ENCODE measurements around the gene RAB3A. TPM values are rescaled to one million over a fixed set of nuclear protein-coding genes. Genes with fewer than 3 reads are reported as not detected.

RAB3A gene
- total and polyA plus RNA-seq, 9 of the 15 experiments (the other 6 are each of a cell fraction or from before 2014, with no cell fraction given): 0.17 to 5.1 (median 0.90) TPM; not detected in 1

GRCh38 chr19:18218600-18218999 is 14.8 kb upstream of the RAB3A start:
- no peak for ATAC-seq
- no peaks in the 10 kb centered on the region for H3K27me3 ChIP-seq (ENCODE audit: control insufficient read depth in 2 of 2, insufficient read depth in 2 of 2, low read length in 2 of 2)
- CTCF ChIA-PET (ENCODE audit: low intra/inter-chr PET ratio): no interaction called here
- TF ChIP-seq XRCC3 (IDR thresholded peaks at IDR 0.05) (no peak), RBM14 (IDR thresholded peaks at IDR 0.05; ENCODE audit: borderline replicate concordance, insufficient read depth, low read depth, low read length) (no peak), ZBTB17 (CRISPR knock-in tag; IDR thresholded peaks at IDR 0.05) (no peak), PHB2 (IDR thresholded peaks at IDR 0.05; ENCODE audit: low read depth) (no peak)
- TF ChIP-seq, protein P1, sequence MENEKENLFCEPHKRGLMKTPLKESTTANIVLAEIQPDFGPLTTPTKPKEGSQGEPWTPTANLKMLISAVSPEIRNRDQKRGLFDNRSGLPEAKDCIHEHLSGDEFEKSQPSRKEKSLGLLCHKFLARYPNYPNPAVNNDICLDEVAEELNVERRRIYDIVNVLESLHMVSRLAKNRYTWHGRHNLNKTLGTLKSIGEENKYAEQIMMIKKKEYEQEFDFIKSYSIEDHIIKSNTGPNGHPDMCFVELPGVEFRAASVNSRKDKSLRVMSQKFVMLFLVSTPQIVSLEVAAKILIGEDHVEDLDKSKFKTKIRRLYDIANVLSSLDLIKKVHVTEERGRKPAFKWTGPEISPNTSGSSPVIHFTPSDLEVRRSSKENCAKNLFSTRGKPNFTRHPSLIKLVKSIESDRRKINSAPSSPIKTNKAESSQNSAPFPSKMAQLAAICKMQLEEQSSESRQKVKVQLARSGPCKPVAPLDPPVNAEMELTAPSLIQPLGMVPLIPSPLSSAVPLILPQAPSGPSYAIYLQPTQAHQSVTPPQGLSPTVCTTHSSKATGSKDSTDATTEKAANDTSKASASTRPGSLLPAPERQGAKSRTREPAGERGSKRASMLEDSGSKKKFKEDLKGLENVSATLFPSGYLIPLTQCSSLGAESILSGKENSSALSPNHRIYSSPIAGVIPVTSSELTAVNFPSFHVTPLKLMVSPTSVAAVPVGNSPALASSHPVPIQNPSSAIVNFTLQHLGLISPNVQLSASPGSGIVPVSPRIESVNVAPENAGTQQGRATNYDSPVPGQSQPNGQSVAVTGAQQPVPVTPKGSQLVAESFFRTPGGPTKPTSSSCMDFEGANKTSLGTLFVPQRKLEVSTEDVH (IDR thresholded peaks at IDR 0.05; ENCODE audit: low read depth, partially characterized antibody): no peak
- no peak overlapping the region for H3K4me2 ChIP-seq (ENCODE audit: insufficient read depth, low read length)
- no peaks in the 10 kb centered on the region for H4K20me1 ChIP-seq (replicated peaks; ENCODE audit: control insufficient read depth, insufficient read depth, low read length)
- no peaks in the 10 kb centered on the region for H3K9me3 ChIP-seq (replicated peaks; ENCODE audit: control insufficient read depth, insufficient read depth, low read depth, low read length)
- no peak for DNase-seq (ENCODE audit: extremely low read depth in 1 of 4, low spot score in 3 of 4)
- H3K9ac ChIP-seq (ENCODE audit: insufficient read depth in 1 of 2, low read depth in 2 of 2, low read length in 2 of 2): no peak overlapping the region
- no peaks in the 10 kb centered on the region for H3K9me1 ChIP-seq (ENCODE audit: control insufficient read depth, insufficient read depth, low read length)
- no peaks in the 10 kb centered on the region for H3K79me2 ChIP-seq (ENCODE audit: control insufficient read depth, insufficient read depth, low read length)
- H3K4me1 ChIP-seq (replicated peaks in 1 of 2; ENCODE audit: control insufficient read depth in 2 of 2, insufficient read depth in 2 of 2, low read length in 2 of 2): peaks cover 16 to 42% of the 10 kb centered on the region in 2 experiments; a peak in 4 of 5 replicates
- POLR2A ChIA-PET: interaction anchor here (0.6 to 1.2 kb wide), 2 partner anchors 61 to 371 kb away, joined by 3 to 6 read pairs; no protein-coding TSS in a partner anchor
- 28% methylated on average over 3 of the region's 3 CpGs for WGBS (ENCODE audit: insufficient coverage, low coverage, missing lambda C conversion rate)
- FAIRE-seq: no peak
- intact Hi-C loops (cut with micrococcal nuclease): no loop called here
- no peaks in the 10 kb centered on the region for H3K36me3 ChIP-seq (ENCODE audit: control insufficient read depth, insufficient read depth, low read length)
- no peak overlapping the region for H2AFZ ChIP-seq (ENCODE audit: low read depth, low read length)
- H3K27ac ChIP-seq (ENCODE audit: extremely low read depth, low read depth, low read length): no peak overlapping the region
- H3K4me3 ChIP-seq: no peak overlapping the region
- no TSS peak for BruUV-seq (replicated peaks)
- in situ Hi-C loops (cut with MboI): no loop called here
